ENCODE data around the gene SPSB4. TPM values are rescaled to one million over a fixed set of nuclear protein-coding genes. Genes with fewer than 3 reads are reported as not detected.

The SPSB4 gene
- total RNA-seq, 1 donor from 2014 or later, result 12.0 TPM

DNA sequence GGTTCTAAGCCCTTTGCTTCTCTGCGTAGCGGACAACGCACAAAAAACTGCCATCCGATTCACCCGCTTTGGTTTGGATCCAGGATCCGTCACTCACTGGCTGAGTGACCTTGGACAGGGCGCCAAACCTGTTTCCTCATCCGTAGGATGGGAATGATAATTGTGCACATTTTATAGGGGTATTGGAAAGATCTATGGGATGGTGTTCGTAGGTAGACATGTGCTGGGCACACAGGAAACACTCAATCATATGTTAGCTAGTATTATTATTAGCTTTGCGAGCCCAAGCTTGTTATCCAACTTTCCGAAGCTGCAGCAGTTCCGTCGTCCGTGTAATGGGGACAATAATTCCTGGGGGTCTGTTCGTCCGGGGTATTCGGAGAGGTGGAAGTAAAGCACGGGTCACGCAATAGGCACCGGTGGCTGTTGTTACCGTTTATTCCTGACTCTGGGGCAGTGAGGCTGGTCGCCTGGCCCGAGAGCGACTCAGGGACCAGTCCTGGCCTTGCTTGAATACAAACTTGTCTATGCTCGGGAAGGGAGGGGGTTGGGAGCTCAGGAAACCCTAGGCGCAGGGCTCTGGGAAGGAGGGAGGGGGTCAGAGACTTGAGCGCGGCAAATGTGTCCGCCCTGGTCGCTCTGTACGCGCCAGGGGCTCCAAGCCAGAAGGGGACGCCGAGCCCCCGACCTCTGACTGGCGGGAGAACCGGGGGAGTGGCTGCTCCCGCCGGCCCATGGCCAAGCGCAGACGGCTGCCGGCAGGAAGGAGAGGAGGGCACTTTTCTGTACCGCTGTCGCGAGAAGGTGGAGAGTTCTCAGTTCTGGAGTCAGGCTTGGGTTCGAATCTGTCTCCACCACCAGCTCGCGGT, 1.3 kb downstream of the SPSB4 start:
- H3K4me3 ChIP-seq (ENCODE audit: low read length in 3 of 3), result peak overlapping the region; percentile 74 to 77 (median 76)
- peak overlapping the region; percentile 72 to 74 (median 73) for H3K9ac ChIP-seq (ENCODE audit: low read depth in 1 of 3, low read length in 3 of 3)
- peaks cover 18 to 23% (median 20%) of the 10 kb centered on the region in 3 donors for H3K4me1 ChIP-seq (ENCODE audit: control insufficient read depth in 3 of 3, insufficient read depth in 3 of 3, low read length in 3 of 3)
- peak overlapping the region; percentile 68 for H3K27ac ChIP-seq (ENCODE audit: low read depth, low read length)
- no peaks in the 10 kb centered on the region for H3K9me3 ChIP-seq (ENCODE audit: control insufficient read depth in 3 of 3, low read length in 3 of 3)
- H3K36me3 ChIP-seq (ENCODE audit: control insufficient read depth in 3 of 3, insufficient read depth in 3 of 3, low read length in 3 of 3), result no peaks in the 10 kb centered on the region
- H3K27me3 ChIP-seq (ENCODE audit: control insufficient read depth in 3 of 3, insufficient read depth in 3 of 3, low read length in 3 of 3), result peaks cover 0 to 8% (median 4%) of the 10 kb centered on the region in 3 donors

DNA sequence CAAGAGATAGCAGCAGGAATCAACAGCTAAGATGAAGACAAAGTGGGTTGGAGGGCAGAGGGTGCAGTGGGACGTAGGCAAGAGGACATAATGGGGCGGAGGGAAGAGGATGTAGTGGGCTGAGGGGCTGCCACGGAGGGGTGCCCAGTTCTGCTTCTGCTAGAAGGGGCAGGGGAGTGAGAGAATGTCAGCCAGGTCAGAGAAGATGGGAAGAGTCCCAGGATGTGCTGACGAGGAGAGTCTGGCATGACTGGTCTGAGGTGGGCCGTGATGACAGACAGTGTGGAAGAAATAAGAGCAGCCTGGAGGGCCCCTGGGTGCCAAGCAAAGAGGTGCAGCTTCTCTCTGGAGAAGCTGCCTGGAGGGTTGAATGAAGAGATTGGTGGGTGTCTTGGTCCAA, 4.0 kb downstream of the SPSB4 start:
- H3K9me3 ChIP-seq (ENCODE audit: control insufficient read depth in 3 of 3, low read length in 3 of 3), result no peaks in the 10 kb centered on the region

DNA sequence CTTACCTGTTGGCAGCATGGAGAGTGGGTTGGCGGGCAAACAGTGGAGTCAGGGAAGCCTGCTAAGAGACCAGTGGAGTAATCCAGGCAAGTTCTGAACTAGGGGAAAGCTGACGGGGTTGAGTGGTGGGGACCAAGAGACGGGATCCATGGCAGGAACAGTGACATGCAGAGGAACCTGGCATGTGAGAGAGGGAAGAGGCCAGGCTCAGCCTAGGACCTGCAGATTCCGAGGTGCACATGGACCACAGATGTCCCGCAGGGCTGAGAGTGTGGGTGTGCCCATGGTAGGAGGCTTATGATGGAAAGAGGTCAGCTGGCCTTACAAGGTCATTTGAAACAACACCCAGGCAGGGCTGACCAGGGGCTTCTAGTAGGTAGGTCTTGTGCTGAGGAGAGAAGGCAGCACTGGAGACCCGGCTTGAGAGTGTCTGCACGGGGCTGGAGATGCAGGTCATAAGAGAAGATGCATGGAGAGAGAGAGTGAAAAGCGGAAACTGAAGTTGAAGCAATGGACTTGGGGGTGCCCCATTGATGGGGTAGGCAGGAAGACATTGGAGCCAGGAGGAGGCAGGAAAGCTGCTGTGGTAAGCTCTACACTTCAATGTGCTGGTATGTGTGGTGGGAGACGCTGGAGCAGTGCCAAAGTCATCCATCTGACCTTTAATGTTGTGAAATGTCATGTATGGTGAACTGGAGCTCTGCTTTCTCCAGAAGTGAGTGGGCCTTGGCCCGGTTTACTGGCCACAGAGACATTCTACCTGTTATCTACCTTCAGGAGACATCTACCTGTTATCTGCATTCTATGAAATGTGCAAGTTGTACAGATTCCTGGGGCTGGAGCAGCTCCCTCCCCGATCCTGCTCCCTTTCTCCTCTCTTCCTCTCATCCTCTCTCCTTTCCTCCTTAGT, 4.6 kb downstream of the SPSB4 start:
- Histone ChIP-seq H3K4me1 (ENCODE audit: control insufficient read depth in 3 of 3, insufficient read depth in 3 of 3, low read length in 3 of 3) (peaks cover 14 to 18% (median 15%) of the 10 kb centered on the region in 3 donors), H3K27me3 (ENCODE audit: control insufficient read depth in 3 of 3, insufficient read depth in 3 of 3, low read length in 3 of 3) (peaks cover 0 to 5% (median 0%) of the 10 kb centered on the region in 3 donors), H3K36me3 (ENCODE audit: control insufficient read depth in 3 of 3, insufficient read depth in 3 of 3, low read length in 3 of 3) (no peaks in the 10 kb centered on the region), H3K4me3 (ENCODE audit: low read length in 3 of 3) (no peak overlapping the region), H3K9ac (ENCODE audit: low read depth in 1 of 3, low read length in 3 of 3) (no peak overlapping the region), H3K9me3 (ENCODE audit: control insufficient read depth in 3 of 3, low read length in 3 of 3) (no peaks in the 10 kb centered on the region), H3K27ac (ENCODE audit: low read depth, low read length) (no peak overlapping the region)

More for the DNA sequence above, 4.0 kb downstream of the SPSB4 start:
- Histone ChIP-seq H3K27ac (ENCODE audit: low read depth, low read length) (no peak overlapping the region), H3K27me3 (ENCODE audit: control insufficient read depth in 3 of 3, insufficient read depth in 3 of 3, low read length in 3 of 3) (peaks cover 0 to 5% (median 0%) of the 10 kb centered on the region in 3 donors), H3K4me1 (ENCODE audit: control insufficient read depth in 3 of 3, insufficient read depth in 3 of 3, low read length in 3 of 3) (peaks cover 18 to 23% (median 20%) of the 10 kb centered on the region in 3 donors), H3K4me3 (ENCODE audit: low read length in 3 of 3) (no peak overlapping the region), H3K36me3 (ENCODE audit: control insufficient read depth in 3 of 3, insufficient read depth in 3 of 3, low read length in 3 of 3) (no peaks in the 10 kb centered on the region), H3K9ac (ENCODE audit: low read depth in 1 of 3, low read length in 3 of 3) (no peak overlapping the region)

DNA sequence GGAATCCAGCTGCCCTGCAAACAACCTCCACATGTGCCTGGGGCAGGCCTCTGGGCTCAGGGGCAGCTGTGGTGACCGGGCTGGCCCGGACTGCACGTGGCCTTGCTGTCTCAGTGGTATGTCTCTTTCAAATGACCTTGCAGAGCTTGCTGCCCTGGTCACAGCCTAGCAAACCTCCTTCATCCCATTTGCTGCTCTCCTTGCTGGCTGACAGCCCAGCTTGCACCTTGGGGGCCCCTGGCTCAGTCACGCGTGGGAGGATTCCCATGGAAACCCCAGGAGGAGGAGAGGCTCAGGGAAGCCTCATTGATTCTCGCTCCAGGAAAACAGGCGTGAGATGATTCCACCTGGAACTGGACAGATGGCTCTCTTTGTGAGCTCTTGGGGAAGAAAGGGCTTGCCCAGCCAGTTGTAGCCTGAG, 5.6 kb downstream of the SPSB4 start:
- Histone ChIP-seq H3K9ac (ENCODE audit: low read depth in 1 of 3, low read length in 3 of 3) (no peak overlapping the region), H3K27me3 (ENCODE audit: control insufficient read depth in 3 of 3, insufficient read depth in 3 of 3, low read length in 3 of 3) (peaks cover 0 to 5% (median 0%) of the 10 kb centered on the region in 3 donors), H3K9me3 (ENCODE audit: control insufficient read depth in 3 of 3, low read length in 3 of 3) (no peaks in the 10 kb centered on the region), H3K4me1 (ENCODE audit: control insufficient read depth in 3 of 3, insufficient read depth in 3 of 3, low read length in 3 of 3) (peaks cover 11 to 15% (median 14%) of the 10 kb centered on the region in 3 donors), H3K36me3 (ENCODE audit: control insufficient read depth in 3 of 3, insufficient read depth in 3 of 3, low read length in 3 of 3) (no peaks in the 10 kb centered on the region), H3K27ac (ENCODE audit: low read depth, low read length) (no peak overlapping the region), H3K4me3 (ENCODE audit: low read length in 3 of 3) (no peak overlapping the region)

DNA sequence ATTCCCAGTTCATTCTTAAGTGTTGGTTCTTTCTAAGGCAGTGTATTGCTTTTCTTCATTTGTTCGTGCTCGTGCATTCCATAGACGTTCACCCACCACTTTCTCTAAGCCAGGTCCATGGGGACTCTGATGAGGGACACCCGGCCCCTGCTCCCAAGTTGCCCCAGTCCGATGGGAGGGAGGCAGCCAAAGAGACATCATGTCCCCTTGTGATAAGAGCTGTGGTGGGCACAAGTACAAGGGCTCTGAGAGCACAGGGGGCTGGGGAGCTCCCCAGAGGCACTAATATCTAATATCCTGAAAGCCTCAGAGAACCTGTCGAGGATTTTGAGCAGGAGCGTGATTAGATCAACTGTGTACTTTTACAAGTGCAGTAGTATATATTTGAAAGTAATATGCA, 6.3 kb downstream of the SPSB4 start:
- H3K36me3 ChIP-seq (ENCODE audit: control insufficient read depth in 3 of 3, insufficient read depth in 3 of 3, low read length in 3 of 3), result no peaks in the 10 kb centered on the region
- peaks cover 0 to 5% (median 0%) of the 10 kb centered on the region in 3 donors for H3K27me3 ChIP-seq (ENCODE audit: control insufficient read depth in 3 of 3, insufficient read depth in 3 of 3, low read length in 3 of 3)
- no peaks in the 10 kb centered on the region for H3K9me3 ChIP-seq (ENCODE audit: control insufficient read depth in 3 of 3, low read length in 3 of 3)
- no peak overlapping the region for H3K4me3 ChIP-seq (ENCODE audit: low read length in 3 of 3)
- no peak overlapping the region for H3K27ac ChIP-seq (ENCODE audit: low read depth, low read length)
- H3K9ac ChIP-seq (ENCODE audit: low read depth in 1 of 3, low read length in 3 of 3), result no peak overlapping the region
- peaks cover 5 to 9% (median 7%) of the 10 kb centered on the region in 3 donors for H3K4me1 ChIP-seq (ENCODE audit: control insufficient read depth in 3 of 3, insufficient read depth in 3 of 3, low read length in 3 of 3)

DNA sequence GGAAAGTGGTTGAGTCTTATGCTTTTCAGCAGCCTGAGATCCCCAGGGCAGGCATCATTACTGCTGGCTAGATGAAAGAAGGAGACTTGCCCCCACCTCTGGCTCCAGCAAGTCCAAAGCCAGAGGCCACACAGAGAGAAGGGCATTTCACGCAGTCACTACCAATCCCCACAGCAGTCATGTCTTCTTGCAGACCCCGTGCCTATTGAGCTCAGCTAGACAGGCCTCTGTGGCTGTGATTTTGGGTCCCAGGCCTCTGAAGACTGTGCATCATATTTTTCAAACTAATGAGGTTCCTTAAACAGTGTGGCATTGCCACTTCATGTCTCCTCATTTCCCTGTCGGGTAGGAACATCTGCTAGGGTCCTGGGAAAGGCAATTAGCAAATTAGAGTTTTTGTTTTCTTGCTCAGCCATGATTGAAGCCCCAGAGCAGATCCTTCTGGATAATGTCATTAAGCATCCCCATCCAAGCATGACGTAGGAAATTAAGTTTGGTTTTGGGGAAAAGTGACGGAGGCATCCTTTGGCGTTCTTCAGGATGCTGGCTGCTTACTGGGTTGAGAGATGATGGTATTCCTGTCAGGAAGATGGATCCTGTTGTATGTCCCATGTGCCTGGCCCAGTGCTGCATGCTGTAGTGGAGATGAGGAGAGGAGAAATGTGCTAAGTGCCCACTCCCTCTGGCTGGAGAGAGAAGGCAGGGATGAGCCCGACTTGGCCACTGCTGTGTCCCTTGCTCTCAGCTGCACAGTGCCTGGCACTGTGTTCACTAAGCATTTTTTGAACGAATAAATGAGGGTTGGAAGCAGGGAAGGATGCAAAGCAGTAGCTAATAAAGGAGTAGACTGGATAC, 7.0 kb downstream of the SPSB4 start:
- H3K4me1 ChIP-seq (ENCODE audit: control insufficient read depth in 3 of 3, insufficient read depth in 3 of 3, low read length in 3 of 3), result peaks cover 0 to 4% (median 4%) of the 10 kb centered on the region in 3 donors
- no peak overlapping the region for H3K9ac ChIP-seq (ENCODE audit: low read depth in 1 of 3, low read length in 3 of 3)
- no peak overlapping the region for H3K4me3 ChIP-seq (ENCODE audit: low read length in 3 of 3)
- no peak overlapping the region for H3K27ac ChIP-seq (ENCODE audit: low read depth, low read length)
- no peaks in the 10 kb centered on the region for H3K9me3 ChIP-seq (ENCODE audit: control insufficient read depth in 3 of 3, low read length in 3 of 3)
- H3K36me3 ChIP-seq (ENCODE audit: control insufficient read depth in 3 of 3, insufficient read depth in 3 of 3, low read length in 3 of 3), result no peaks in the 10 kb centered on the region
- no peaks in the 10 kb centered on the region for H3K27me3 ChIP-seq (ENCODE audit: control insufficient read depth in 3 of 3, insufficient read depth in 3 of 3, low read length in 3 of 3)

DNA sequence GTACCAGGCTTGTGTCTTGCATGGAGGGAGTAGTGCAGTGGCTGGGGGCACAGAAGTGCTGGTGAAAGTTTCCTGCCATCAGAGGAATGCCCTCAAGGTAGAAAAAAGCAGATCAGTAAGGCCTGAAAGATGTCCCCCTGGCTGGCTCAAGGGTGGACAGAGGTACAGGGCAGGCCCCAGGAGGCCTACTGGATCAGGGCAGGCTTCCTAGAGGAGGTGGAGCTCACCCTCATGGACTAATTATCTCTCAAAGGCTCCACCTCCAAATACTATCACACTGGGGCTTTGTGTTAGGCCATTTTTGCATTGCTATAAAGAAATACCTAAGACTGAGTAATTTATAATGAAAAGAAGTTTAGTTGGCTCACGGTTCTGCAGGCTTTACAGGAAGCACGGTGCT, 7.8 kb downstream of the SPSB4 start:
- H3K4me1 ChIP-seq (ENCODE audit: control insufficient read depth in 3 of 3, insufficient read depth in 3 of 3, low read length in 3 of 3), result peaks cover 4% of the 10 kb centered on the region in 3 donors

DNA sequence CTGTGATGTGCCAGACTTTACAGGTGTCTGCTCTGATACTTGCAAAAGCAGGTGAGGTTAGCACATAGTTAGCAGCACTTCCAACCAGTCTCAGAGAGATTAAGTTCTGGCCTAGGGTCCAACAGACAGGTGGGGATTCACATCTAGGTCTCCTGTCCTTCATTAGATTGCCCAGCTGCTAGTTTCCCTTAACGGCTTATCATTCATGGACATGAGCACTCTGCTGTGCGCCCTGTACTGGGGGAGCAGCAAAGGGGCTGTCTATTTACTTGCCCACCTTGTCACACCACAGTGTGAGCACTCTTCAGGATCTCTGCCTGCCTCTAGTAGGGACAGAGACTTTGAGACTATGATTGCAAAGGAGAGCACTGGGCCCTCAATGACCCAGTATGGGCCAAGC, 8.7 kb downstream of the SPSB4 start:
- H3K4me3 ChIP-seq (ENCODE audit: low read length in 3 of 3), result no peak overlapping the region
- H3K27ac ChIP-seq (ENCODE audit: low read depth, low read length), result no peak overlapping the region
- H3K36me3 ChIP-seq (ENCODE audit: control insufficient read depth in 3 of 3, insufficient read depth in 3 of 3, low read length in 3 of 3), result no peaks in the 10 kb centered on the region
- no peaks in the 10 kb centered on the region for H3K9me3 ChIP-seq (ENCODE audit: control insufficient read depth in 3 of 3, low read length in 3 of 3)
- H3K4me1 ChIP-seq (ENCODE audit: control insufficient read depth in 3 of 3, insufficient read depth in 3 of 3, low read length in 3 of 3), result peaks cover 4 to 9% (median 4%) of the 10 kb centered on the region in 3 donors
- H3K9ac ChIP-seq (ENCODE audit: low read depth in 1 of 3, low read length in 3 of 3), result no peak overlapping the region
- H3K27me3 ChIP-seq (ENCODE audit: control insufficient read depth in 3 of 3, insufficient read depth in 3 of 3, low read length in 3 of 3), result no peaks in the 10 kb centered on the region

More for the DNA sequence above, 7.8 kb downstream of the SPSB4 start:
- no peak overlapping the region for H3K27ac ChIP-seq (ENCODE audit: low read depth, low read length)
- H3K9me3 ChIP-seq (ENCODE audit: control insufficient read depth in 3 of 3, low read length in 3 of 3), result no peaks in the 10 kb centered on the region
- H3K27me3 ChIP-seq (ENCODE audit: control insufficient read depth in 3 of 3, insufficient read depth in 3 of 3, low read length in 3 of 3), result no peaks in the 10 kb centered on the region
- H3K9ac ChIP-seq (ENCODE audit: low read depth in 1 of 3, low read length in 3 of 3), result no peak overlapping the region
- H3K36me3 ChIP-seq (ENCODE audit: control insufficient read depth in 3 of 3, insufficient read depth in 3 of 3, low read length in 3 of 3), result no peaks in the 10 kb centered on the region
- no peak overlapping the region for H3K4me3 ChIP-seq (ENCODE audit: low read length in 3 of 3)

DNA sequence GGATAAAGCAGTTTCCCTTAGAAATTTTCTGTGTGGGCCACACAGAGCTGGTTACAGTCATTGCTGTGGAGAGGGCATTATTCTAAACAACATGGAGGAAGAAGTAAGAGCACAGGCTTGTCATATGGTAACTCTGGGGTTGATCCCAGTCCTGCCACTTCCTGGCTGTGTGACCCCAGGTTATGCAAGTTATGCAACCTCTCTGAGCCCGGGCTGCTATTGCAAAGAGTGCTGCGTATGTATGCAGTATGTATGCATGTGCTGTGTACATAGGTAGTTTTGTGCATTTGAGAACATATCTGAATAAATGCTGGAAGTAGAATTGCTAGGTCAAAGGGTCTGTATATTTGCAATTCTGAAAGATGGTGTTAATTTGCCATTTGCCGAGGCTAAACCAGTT, 9.2 kb downstream of the SPSB4 start:
- Histone ChIP-seq H3K4me3 (ENCODE audit: low read length in 3 of 3) (no peak overlapping the region), H3K36me3 (ENCODE audit: control insufficient read depth in 3 of 3, insufficient read depth in 3 of 3, low read length in 3 of 3) (no peaks in the 10 kb centered on the region), H3K27me3 (ENCODE audit: control insufficient read depth in 3 of 3, insufficient read depth in 3 of 3, low read length in 3 of 3) (no peaks in the 10 kb centered on the region), H3K9me3 (ENCODE audit: control insufficient read depth in 3 of 3, low read length in 3 of 3) (no peaks in the 10 kb centered on the region), H3K9ac (ENCODE audit: low read depth in 1 of 3, low read length in 3 of 3) (no peak overlapping the region), H3K27ac (ENCODE audit: low read depth, low read length) (no peak overlapping the region), H3K4me1 (ENCODE audit: control insufficient read depth in 3 of 3, insufficient read depth in 3 of 3, low read length in 3 of 3) (peaks cover 4 to 10% (median 4%) of the 10 kb centered on the region in 3 donors)

Data from skeletal muscle tissue (tissue), 4 donors.